ENCODE results near the gene LRRC26.

LRRC26 gene

GRCh38 chr9:137169896-137170358, at the start of gene LRRC26:
TSS of gene LRRC26 (minus strand) at chr9:137170051. CDS start at chr9:137169943, 108 bp downstream.
- DNase-seq (ENCODE audit: low read depth): no peak

- no peak for DNase-seq (ENCODE audit: low read depth)
Measured at GRCh38 chr9:137218754-137219271, 49.0 kb upstream of the LRRC26 start.

- DNase-seq (ENCODE audit: low read depth): no peak
Measured at GRCh38 chr9:137218212-137218753, 48.4 kb upstream of the LRRC26 start.

- DNase-seq (ENCODE audit: low read depth): no peak
Measured at GRCh38 chr9:137217276-137218211, 47.7 kb upstream of the LRRC26 start.

- DNase-seq (ENCODE audit: low read depth): no peak
Measured at GRCh38 chr9:137216188-137216965, 46.5 kb upstream of the LRRC26 start.

GRCh38 chr9:137215196-137215986, 45.5 kb upstream of the LRRC26 start:
- no peak for DNase-seq (ENCODE audit: low read depth)

GRCh38 chr9:137214620-137215019, 44.8 kb upstream of the LRRC26 start:
- no peak for DNase-seq (ENCODE audit: low read depth)

DNA sequence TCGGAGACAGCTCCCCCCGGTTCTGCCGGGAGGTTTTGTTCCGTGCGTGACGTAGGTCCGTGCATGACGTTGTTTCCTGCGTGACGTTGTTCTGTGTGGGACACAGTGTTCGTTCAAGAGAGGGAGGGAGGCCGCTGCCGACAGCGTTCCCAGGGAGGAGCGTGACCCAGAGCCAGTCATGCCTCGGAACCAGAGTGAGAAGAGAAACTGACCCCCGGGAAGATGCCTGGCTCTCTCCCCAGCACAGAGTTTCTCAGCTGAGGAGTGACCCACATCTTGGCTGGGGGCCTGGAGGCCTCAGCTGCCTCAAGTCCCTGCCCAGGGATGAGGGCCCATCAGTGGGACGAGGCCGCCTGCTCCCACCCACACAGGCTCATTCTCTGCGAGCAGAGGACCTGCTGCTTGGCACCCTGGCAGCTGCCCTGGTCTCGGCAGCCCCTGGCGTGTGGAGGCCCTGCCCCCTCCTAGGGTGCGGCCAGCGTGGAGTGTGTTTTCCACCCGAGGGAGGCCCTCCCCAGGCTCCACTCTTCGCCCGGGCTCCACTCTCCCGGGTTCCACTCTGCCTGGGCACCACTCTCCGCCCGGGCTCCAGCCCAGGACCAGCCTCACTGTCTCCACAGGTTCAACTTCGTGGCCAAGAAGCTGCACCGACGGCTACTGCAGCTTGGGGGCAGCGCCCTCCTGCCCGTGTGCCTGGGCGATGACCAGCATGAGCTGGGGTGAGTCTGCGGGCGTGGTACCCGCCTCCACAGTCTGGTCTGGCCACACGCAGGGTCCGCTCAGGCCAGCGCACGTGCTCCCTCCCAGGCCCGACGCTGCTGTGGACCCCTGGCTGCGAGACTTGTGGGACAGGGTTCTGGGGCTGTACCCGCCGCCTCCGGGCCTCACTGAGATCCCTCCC, 43.6 kb upstream of the LRRC26 start:
- no peak for DNase-seq (ENCODE audit: low read depth)

GRCh38 chr9:137212520-137212919, 42.7 kb upstream of the LRRC26 start:
- no peak for DNase-seq (ENCODE audit: low read depth)

GRCh38 chr9:137211532-137211931, 41.7 kb upstream of the LRRC26 start:
- DNase-seq (ENCODE audit: low read depth): no peak

GRCh38 chr9:137206602-137207001, 36.8 kb upstream of the LRRC26 start:
- no peak for DNase-seq (ENCODE audit: low read depth)

DNA sequence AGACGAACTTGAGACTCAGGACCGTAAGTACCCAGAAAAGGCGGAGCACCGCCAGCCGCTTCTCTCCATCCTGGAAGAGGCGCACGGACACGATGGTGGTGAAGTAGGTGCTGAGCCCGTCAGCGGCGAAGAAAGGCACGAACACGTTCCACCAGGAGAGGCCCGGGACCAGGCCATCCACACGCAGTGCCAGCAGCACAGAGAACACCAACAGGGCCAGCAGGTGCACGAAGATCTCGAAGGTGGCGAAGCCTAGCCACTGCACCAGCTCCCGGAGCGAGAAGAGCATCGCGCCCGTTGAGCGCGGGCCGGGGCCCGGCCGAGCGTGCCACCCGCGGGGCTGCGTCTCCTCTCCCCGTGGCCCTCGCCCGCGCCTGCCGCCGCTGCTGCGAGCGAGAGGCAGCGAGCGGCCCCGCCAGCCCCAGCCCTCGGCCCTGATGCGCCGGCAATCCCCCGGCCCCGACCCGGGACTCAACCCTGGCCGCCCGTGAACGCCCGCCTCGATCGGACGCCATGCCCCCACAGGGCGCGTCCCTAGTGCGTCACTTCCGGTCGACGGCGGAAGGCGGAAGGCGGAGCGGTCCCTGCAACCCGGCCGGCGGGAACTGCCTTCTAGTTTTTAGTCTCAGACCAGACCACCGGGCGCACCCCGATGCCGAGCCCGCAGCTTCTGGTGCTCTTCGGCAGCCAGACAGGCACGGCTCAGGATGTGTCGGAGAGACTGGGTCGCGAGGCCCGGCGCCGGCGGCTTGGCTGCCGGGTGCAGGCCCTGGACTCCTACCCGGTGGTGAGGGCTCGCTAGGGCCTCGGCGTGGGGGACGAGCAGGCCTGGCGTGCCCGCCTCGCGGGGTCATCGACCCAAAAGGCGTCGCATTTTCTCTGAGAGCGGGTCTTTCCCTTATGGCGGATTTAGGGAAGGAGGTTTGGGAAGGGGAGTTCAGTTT, 35.5 kb upstream of the LRRC26 start, which contains the start of the genes NDOR1 and TMEM203:
NDOR1 (plus strand) TSS at position 575 of the 944 bp plus-strand sequence; CDS start at position 653, 78 bp downstream.
TMEM203 (minus strand) TSS at position 523 of the 944 bp plus-strand sequence; CDS start at position 289, 234 bp downstream.
- DNase-seq (ENCODE audit: low read depth): peak; percentile 59

DNA sequence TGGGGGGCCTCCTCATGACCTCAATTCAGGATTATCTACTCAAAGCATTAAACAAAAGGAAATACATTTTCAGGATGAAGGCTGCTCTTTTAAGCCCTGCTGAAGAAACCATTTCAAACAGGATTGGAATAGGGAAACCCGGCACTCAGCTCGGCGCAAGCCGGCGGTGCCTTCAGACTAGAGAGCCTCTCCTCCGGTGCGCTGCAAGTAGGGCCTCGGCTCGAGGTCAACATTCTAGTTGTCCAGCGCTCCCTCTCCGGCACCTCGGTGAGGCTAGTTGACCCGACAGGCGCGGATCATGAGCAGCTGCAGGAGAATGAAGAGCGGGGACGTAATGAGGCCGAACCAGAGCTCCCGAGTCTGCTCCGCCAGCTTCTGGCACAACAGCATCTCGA, 34.9 kb upstream of the LRRC26 start:
- no peak for DNase-seq (ENCODE audit: low read depth)

DNA sequence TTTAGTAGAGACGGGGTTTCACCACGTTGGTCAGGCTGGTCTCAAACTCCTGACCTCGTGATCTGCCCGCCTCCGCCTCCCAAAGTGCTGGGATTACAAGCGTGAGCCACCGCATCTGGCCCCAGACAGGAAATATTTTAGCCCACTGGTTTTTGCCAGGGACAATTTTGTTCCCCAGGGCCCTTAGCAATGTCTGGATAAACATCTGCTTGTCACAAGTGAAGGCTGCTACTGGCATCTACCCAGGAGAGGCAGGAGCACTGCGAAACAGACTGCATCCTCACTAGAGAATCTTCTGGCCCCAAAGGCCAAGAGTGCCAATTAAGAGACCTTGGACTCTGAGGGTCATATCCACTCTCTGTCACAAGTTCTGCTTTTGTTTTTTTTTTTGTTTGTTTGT, 33.1 kb upstream of the LRRC26 start:
- no peak for DNase-seq (ENCODE audit: low read depth)

- DNase-seq (ENCODE audit: low read depth): no peak
Measured at GRCh38 chr9:137201205-137201868, 31.5 kb upstream of the LRRC26 start.

DNA sequence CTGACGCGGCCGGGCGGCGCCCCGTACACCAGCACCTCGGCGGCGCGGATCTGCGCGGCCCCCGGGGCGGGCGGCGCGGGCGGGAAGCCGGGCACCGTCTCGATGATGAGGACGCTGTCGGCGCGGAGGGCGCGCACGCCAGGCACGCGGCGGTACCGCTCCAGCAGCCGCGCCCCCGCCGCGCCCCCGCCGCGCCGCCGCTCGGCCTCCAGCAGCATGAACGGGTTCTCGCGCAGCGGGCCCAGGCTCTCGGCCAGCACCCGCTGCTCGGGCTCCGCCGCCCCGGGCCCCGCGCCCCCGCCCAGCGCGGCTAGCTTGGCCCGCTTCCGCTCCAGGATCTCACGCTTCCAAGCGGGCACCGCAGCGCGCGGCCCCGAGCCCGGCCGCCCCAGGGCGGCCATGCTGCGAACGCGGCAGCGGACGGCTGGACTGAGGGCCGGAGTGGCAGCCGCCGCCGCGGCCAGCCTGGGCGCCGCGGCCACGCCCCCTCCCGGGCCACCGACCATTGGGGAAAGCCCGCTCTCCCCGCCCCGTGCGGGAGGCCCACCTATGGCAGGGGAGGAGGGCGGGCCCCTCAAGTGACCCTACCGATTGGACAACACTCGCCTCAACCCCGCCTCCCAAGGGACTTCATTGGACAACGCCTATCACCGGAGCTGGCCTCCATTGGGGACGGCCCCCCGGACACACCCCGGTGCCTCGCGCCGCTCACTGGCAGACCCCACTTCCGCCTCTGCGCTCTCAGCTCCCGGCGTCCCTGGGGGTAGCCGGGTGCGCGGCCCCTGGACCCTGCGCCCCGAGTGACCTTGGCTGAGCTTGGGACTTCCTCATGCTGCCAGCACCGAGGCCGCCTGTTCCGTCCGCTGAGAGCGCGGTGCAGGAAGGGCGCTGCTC, 30.7 kb upstream of the LRRC26 start, which contains the start of gene TPRN:
TPRN (minus strand) TSS at position 431 of the 894 bp plus-strand sequence; CDS start at position 401, 30 bp downstream.
- peak; percentile 98 for DNase-seq (ENCODE audit: low read depth)

DNA sequence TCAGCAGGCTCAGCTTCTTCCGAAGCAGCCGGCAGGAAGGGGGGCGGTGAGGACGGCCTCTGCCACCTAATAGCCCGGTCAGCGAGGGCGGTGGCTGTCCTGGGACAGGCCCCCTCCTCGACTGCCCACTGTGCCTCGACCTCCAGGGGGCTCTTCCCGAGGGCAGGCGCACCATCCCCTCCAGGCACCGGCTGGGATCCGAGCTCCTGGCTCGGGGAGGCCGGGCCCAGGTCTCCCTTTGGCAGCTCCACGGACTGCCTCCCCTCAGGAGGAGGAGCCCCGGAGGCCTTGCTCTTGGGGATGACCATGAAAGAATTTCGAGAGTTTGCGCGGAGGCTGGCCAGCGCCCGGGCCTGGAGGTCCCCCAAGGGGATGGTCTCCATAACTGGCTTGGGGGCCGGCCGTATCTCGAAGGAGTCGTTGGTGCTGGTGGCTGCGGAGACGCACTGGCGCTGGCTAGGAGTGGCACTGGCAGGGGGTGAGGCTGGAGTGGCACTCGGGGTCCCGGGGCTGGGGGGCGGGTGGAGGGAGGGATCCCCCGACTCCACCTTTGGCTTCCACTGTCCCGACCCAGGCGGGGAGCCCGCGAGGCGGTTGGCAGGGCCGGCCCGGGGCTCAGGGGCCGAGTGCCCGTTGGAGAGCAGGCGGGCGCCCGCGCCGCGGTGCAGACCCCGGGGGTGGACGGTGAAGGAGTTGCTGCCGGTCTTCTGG, 29.7 kb upstream of the LRRC26 start:
- DNase-seq (ENCODE audit: low read depth): no peak
